Activated CD4-positive, alpha-beta T cell treated with anti-CD3 and anti-CD28 coated beads, Interleukin-2, Interleukin-4, amounts not matched to agents 100 ng/mL and 50 ng/mL, durations not matched to agents 16 hours and 8 hours (primary cell): Measurements from ENCODE around the gene ZNRF1.

Experiments
- DNase-seq: peaks from one replicate; pipeline ENCODE4 v3.0.0-alpha.2; 2020; ENCODE audit warnings: low spot score

Gene ZNRF1

GRCh38 chr16:75061669-75062068, 62.8 kb downstream of the ZNRF1 start:
- no peak for DNase-seq

DNA sequence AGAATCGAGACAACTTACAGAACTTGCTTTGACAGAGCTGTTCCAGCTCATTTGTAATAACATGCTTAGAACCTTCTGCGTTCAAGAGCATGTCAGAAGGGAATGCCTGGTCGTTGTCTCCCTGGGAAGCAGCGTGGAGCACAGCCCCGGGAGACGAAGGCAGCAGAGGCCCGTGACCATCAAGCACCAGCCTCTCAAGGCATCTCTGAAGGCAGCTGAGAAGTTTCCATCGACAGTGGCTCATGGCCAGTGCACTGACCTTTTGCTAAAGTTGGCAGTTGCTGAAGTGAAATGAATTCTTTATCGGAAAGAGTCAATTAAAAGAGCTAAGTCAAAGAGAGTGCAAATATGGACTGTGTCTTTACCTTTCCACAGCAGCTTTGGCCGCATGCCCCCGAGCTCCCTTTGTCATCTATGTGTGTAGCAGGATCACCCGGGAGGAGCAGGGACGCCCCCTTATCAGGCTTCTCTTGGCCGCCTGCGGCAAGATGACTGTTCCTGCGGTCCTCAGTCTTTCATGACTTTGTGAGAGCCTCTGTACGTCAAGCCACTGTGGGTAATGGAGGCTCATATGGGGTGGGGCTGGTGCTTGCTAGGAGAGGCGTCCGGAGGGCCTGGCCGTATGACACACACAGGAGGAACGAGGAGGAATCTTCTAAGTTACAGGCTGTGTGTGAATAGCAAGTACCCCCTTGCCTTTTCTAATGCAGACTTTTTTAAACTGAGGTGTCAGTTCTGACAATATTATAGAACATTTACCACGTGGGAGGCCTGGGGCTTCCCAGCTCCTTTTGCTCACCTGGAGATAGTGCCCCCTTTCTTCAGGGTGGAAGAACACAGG, 63.5 kb downstream of the ZNRF1 start:
- no peak for DNase-seq

DNA sequence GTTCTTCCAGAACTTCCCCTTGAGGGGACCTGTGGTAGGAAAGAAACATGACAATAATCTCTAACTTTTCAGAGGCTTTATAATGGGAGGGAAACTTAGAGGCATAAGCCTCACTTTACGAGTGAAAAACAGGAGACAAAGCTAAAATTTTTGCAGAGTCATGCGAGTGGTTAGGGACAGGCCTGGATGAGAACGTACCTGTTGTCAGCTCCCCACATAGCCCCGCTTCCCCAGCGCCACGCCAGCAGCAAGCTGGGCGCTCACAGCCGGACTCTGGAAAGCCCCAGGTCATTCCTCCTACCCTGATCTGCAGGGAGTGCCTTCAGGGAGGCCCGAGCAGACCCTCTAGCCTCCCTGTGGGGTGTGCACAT, 64.1 kb downstream of the ZNRF1 start:
- DNase-seq: no peak

DNA sequence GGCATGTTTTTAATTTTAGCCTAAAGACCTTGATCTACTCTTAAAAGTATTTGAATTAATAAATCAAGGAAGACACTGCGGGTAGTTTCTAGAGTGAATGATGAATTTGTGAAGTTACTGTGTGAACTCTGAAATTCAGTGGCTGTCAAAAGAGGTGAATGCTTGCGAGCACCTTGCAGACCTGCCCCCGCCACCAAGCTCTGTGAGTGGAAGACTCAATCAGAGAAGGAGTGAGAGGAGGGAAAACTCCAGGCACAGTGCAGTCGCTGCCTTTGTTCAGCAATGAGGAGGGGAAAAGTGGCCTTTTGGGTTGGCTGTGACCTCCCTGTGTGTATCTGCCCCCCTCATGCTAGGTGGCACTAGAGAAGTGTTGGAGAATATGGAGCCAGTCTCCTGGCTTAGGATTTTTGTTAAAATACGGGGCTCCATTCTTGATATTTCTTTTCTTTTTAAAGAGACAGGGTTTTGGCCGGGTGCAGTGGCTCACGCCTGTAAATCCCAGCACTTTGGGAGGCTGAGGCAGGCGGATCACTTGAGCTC, 64.8 kb downstream of the ZNRF1 start:
- no peak for DNase-seq

- DNase-seq: peak; percentile 44
Measured at GRCh38 chr16:75064403-75065148, 65.8 kb downstream of the ZNRF1 start.

DNA sequence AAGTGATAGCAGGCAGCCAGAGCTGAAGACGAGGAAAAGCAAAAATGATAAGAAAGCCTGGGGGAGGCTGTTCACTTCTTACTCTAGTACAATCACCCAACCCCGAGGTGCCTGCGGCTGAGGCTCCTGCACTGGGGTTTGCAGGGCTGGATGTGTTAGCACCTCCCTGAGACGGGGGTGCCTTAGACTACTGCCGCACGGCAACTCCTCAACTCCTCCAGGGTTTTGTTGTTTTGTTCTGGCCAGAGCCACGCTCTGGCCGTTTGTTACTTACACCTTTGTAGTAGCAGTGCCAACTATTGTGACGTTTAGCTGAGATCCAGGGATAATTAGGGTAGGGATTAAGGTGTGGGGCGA, 66.3 kb downstream of the ZNRF1 start:
- peak; percentile 30 for DNase-seq

DNA sequence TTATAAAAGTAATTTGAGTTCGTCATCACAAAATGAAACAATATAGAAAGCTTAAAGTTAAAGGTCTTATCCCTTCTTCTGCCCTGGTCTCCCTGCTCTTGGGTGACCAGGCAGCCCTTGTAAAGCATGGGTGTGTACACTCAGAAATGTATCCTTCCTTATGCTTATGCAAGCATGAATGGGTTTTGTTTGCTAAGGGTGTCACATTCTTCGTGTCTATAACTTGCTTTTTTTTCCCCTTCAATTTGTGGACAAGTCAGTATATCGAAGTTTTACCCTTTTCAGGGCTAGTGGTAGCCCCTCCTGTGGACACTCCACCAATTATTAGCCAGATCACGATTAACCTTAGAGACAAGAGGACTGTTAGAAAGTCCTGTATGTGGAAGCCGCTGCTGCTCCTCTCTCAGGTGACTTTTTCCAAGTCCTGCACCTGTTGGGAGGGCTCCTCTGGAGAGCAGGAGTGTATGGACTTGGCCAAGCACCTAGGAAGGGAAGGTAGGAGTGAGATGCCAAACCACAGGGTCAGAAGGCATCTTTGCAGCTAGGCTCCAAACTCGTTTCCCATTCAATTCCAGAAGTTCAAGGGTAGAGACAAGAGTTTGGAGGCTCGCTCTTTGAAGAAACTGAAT, 66.8 kb downstream of the ZNRF1 start:
- no peak for DNase-seq

DNA sequence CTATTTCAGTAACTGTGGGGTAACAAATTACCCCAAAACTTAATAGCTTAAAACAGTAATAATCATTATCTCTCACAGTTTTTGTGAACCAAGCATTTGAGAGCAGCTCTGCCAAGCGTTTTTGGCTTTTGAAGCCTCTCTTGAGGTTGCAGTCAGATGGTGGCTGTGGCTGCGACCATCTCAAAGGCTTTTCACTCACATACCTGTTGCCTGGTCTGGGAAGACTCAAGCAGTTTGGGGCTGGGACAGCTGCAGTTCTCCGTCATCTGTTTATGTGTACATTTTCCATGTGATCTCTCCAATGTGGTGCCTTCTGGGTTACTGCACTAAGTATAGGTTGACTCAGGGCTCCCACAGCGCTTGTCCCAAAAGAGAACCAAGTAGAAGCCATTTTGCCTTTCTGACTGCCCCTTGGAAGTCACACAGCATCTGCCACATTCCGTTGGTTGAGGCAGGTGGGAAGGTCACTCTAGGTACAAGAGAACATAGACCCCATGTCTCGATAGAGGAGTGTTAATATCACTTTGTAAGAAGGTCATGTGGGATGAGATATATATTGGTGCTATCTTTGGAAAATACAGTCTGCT, 68.1 kb downstream of the ZNRF1 start:
- DNase-seq: no peak

DNA sequence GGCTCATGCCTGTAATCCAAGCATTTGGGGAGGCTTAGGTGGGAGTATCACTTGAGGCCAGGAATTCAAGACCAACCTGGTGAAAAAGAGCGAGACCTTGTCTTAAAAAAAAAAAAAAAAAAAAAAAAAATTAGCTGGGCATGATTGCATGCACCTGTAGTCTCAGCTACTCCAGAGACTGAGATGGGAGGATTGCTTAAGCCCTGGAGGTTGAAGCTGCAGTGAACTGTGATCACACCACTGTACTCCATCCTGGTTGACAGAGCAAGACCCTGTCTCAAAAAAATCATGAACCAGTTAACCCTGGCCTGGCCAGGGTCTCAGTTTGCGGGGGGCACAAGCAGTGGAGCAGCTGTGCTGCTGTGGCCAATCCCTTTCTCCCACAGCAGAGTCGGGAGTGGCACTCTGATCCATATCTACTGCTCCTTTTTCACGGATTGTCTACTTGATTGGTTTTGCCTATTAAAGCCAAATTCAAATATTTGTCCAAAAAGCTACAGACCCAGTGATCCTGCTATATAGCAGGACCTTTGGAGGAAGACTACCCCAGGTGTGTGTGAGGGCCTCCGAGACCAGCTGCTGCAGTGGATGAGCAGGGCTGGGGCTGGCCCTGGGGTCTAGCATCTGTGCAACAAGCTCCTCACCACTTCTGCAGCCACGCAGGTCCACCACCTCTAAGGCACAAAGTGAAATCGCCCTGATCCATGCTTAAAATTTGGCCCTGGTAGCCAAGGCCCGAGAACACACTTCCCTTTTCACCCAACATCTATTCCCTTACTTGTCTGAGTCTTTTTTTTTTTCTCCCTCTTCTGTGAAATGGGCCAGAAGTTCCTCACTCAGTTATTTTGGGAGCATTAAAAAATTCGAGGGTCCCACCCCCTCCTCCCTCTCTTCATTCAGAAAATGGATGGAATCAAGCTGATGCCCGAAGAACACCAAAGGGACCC, 69.5 kb downstream of the ZNRF1 start:
- no peak for DNase-seq

GRCh38 chr16:75070012-75070841, 71.4 kb downstream of the ZNRF1 start:
- no peak for DNase-seq

DNA sequence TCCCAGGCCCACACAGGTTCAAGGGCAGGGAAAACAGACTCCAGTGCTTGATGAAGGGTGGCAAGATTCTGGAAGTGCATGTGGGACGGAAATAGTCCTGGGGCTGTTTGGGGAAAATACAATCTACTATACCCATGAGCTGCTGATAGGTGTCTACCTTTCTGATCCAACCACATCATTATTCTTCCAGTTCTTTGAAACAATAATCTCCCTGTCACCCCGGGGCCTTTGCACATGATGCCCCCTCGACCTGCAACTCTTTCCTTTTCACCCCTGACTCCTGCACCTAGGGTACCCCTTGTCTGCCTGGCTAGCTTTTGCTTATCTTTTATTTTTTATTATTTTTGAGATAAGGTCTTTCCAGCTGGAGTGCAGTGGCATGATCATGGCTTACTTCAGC, 72.8 kb downstream of the ZNRF1 start:
- no peak for DNase-seq

- DNase-seq: no peak
Measured at GRCh38 chr16:75072239-75072947, 73.6 kb downstream of the ZNRF1 start.

DNA sequence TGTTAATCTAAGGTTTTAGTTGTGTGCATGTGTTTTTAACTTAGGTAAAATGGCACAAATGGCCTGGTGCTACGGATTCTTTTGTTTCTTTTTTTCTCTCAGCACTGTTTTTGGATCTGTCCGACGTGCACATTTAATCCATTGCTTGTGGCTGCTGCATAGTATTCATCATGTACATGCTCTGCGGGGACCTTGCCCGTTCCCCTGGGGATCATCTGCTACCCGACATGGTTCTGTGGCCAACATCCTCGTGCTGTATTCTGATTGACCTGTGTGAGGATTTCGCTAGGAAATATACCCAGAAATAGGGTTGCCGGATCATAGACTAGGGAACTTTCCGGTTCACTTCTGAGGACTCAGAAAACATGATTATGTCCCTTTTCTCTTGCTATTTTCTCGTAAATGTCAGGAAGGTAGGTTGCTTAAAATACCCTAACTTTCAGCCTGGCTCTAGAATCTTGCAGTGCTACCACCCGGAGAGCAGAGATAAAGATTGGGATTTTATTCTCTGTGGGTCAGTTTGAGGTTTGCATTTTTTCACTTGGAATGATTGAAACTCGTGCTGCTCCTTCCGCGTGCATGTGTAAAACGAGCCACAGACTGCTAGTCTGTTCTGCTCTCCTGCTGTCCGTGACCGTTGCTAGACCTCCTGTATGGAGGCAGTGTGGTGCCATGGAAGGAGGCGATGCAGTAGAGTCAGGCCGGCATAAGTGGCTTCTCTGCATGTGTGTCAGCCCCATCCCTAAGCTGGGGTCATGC, 74.9 kb downstream of the ZNRF1 start:
- DNase-seq: no peak

- DNase-seq: no peak
Measured at GRCh38 chr16:75074304-75074793, 75.5 kb downstream of the ZNRF1 start.

GRCh38 chr16:75074920-75075687, 76.3 kb downstream of the ZNRF1 start:
- DNase-seq: peak; percentile 94

DNA sequence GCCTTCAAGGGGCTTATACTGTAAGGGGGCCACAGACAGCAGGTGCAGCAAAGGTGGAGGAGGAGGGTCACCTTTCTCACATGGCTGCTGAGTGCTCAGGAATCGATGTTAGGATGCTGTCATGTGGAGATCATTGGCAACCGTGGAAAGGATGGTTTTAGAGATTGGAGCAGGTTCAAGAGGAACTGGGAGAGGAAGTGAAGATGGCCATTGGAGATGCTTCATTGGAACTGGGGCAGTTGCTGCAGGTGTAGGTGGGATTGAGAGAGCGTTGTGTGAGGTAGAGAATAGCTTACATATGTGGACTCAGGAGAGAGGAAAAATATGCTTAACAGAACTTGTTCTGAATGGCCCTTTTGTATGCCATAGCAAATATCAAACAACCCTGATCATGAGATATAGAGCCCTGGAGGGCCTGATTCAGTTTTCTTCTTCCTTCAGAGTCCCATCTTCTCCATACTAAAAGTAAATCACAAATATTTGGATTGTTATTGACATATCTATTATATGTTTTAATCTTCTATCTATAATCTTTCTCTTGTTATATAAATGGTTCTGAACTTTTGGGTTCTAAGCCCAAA, 77.0 kb downstream of the ZNRF1 start:
- DNase-seq: no peak

GRCh38 chr16:75078886-75079285, 80.1 kb downstream of the ZNRF1 start:
- DNase-seq: no peak
